H7 (cell line): ENCODE measurements around the gene KIAA0513. TPM values are rescaled to one million over a fixed set of nuclear protein-coding genes. Genes with fewer than 3 reads are reported as not detected.

Experiments used
- DNase-seq: peaks from one replicate; pipeline ENCODE4 v3.0.0; 2012
- H3K27me3 ChIP-seq: 2 replicates; pipeline ENCODE4 v1.6.0; 2011; ENCODE audit warnings: mild to moderate bottlenecking, low read length; ENCODE audit not compliant: control insufficient read depth, insufficient read depth
- H3K36me3 ChIP-seq: replicated peaks from 2 replicates; pipeline ENCODE4 v1.5.1; 2011; ENCODE audit warnings: low read length; ENCODE audit not compliant: control insufficient read depth, insufficient read depth
- H3K4me3 ChIP-seq: 2 replicates; pipeline ENCODE4 v1.5.1; 2011; ENCODE audit warnings: low read depth, mild to moderate bottlenecking, control low read depth, low read length, moderate library complexity; ENCODE audit not compliant: insufficient read depth
- total RNA-seq: library from RNA; depleted of rRNA; stranded (reverse); fragments of >200 nt; shearing (Covaris generic); gene quantifications from 2 replicates; pipeline ENCODE4 v1.2.3, GENCODE V29; 2014

Gene KIAA0513
- total RNA-seq, 1 experiment from 2014 or later = 5.1 TPM

DNA sequence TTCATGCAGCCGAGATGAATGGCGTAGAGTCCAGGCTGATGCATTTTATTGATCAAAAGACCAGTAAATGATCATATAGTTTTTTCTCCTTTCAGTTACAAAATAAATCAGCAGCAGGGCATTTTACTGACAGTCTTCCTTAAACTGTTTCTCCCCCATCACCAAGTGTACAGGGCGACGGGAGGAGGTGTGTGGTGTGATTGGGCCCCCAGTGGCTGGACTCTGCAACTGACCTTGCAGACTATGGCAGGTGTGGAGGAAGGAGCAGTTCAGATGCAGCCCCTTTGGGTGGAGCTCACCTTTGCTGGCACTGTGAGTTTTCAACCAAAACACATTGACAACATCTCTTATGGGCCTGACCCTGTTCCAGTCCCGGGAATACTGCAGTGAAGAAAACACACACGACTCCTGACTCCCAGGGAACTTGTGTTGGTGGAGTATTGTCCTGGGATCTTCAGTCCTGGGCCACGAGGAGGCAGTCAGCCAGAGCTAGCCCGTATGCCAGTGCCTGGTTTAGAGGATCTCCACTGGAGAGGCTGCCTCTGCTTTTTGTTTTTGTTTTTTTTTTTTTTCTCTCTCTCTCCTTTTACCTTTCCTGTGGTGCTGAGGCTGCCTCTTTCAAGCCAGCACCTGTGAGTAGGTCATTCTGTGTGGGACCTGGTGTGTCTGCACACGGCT, 29.8 kb downstream of the KIAA0513 start:
- Histone ChIP-seq H3K36me3 (no peaks in the 10 kb centered on the region), H3K27me3 (peaks cover 1% of the 10 kb centered on the region; the same call in 1 of the 2 replicates), H3K4me3 (no peak overlapping the region)
- DNase-seq = peak; percentile 77

DNA sequence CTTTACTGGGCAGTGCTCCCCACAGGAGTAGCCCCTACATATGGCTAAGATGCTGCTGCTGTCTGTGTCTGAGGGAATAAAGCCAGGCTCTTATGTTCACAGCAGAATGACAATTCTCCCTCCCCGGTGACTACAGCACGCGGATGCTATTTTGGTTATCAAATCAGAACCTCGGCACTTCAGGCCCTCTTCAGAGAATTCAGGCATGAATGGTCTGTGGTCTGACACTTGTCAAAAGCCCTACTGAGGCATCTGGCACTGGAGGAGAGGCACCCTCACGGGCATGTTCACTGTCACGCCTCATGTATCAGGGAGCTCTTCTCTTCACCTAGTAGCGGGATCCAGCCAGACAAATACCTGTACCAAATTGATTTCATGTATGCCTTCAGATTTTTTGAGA, 30.4 kb downstream of the KIAA0513 start:
- H3K27me3 ChIP-seq = peaks cover 1% of the 10 kb centered on the region; the same call in 1 of the 2 replicates
- no peaks in the 10 kb centered on the region for H3K36me3 ChIP-seq
- no peak overlapping the region for H3K4me3 ChIP-seq
- DNase-seq = no peak

DNA sequence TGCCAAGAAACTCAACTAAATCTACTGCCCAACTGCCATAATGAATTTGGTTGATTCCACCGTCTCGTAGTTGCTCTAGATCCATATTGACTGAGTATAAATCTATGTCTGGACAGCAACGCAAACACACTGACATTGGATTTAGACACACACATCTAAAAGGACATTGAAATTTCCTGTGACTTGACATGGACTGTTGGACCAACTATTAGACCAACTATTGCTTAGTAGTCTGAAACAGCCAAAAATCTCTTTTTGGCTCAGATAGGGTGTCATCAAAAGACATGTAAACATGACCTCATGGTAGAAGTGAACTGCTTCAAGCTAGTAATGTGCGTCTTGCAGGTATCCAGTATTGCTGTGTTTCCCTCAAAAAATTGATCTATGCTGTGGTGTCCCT, 31.3 kb downstream of the KIAA0513 start:
- Histone ChIP-seq H3K36me3 (no peaks in the 10 kb centered on the region), H3K27me3 (peaks cover 1% of the 10 kb centered on the region; the same call in 1 of the 2 replicates), H3K4me3 (no peak overlapping the region)
- no peak for DNase-seq

DNA sequence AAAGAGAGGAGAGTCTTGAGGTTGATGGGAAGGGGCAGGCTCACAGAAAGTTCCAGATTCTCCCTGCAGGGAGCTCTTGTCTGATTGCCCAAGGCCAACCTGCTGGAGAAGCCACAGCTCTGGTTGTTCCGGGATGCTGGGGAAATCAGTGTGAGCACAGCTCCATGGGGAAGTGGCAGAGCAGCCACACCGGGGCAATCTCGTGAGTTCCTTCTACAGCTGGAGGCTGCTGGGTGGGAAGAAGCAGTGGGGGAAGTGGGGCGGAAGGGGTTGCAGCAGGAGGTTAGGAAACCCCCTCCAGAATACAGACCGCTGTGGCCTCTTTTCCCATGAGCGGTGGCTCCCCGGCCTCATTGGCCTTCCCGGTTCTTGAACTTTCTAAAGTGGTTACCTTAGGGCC, 34.0 kb downstream of the KIAA0513 start:
- H3K27me3 ChIP-seq = peaks cover 1% of the 10 kb centered on the region; the same call in 1 of the 2 replicates

DNA sequence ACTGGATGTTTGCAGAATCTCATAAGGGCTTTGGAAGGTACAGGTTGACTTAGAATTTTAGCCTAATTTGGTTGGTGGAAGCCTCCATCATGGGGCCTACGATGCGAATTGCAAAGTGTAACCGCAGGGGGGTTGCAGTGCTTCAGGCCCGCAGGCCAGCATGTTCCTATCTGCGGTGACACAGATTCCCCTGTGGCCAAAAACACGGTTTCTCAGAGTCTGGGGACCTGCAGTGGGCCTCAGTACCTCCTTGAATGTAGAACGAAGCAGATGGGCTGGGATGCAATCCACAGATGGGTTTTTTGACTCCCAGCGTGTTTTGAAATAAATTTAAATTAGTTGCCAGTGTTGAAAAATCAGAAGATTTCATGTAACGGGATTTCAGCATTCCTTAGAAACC, 34.7 kb downstream of the KIAA0513 start:
- peak; percentile 69 for DNase-seq
- Histone ChIP-seq H3K4me3 (no peak overlapping the region), H3K27me3 (peaks cover 1% of the 10 kb centered on the region; the same call in 1 of the 2 replicates), H3K36me3 (no peaks in the 10 kb centered on the region)

More for the DNA sequence above, 34.0 kb downstream of the KIAA0513 start:
- Histone ChIP-seq H3K36me3 (no peaks in the 10 kb centered on the region), H3K4me3 (no peak overlapping the region)
- DNase-seq = peak; percentile 23

DNA sequence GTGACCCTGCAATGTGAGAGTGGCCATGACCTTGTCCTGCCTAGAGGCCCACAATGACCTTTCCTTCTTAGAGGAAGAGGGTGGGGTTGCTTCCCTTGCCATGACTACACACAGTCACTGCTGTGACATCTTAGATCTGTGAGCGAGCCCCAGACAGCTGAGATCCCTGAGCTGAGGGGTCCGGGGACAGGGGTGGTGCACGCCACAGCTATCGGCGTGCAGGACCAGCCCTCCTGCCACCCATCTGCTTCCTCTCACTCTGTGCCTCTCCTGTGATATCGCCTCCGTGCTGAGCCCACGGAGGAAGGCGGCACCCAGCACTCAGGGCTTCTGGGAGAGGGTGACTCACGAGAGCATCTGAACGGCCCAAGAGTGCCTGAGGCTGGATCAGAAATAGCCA, 35.2 kb downstream of the KIAA0513 start:
- Histone ChIP-seq H3K36me3 (no peaks in the 10 kb centered on the region), H3K27me3 (peaks cover 1% of the 10 kb centered on the region; the same call in 1 of the 2 replicates), H3K4me3 (no peak overlapping the region)
- DNase-seq = peak; percentile 32

DNA sequence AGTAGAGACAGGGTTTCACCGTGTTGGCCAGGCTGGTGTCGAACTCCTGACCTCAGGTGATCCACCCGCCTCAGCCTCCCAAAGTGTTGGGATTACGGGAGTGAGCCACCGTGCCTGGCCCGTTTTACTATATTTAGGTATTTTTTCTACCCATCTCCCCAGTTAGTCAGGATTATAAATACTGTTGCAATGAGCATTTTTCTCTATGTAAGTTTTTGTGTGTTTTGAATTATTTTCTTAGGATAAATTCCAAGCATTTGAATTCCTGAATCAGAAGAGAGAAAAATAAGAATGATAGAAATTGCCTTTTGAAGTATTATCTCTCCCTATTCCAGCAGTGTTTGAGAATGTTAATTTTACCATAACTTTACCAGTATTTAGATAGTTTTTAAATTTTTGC, 36.6 kb downstream of the KIAA0513 start:
- peaks cover 1% of the 10 kb centered on the region; the same call in 1 of the 2 replicates for H3K27me3 ChIP-seq
- H3K36me3 ChIP-seq = no peaks in the 10 kb centered on the region
- DNase-seq = no peak
- H3K4me3 ChIP-seq = no peak overlapping the region

DNA sequence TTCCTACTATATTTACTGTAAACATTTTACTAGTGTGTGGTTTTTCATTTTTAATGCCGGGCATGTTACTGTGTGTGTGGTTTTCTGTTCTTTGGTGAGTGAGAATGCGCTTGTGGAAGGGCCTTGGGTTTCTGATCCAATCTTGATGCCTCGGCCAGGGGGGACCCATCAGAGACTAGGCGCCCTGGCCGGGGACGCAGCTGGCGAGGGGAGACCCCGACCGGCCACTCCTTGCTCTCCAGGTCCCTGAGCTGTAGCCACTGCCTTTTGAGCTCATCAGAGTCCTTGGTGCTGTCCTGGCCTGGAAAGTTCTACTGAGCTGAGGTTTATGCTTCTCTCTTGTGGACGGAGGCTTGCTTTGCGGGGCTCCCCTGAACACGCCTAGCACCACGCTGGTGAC, 37.5 kb downstream of the KIAA0513 start:
- Histone ChIP-seq H3K4me3 (no peak overlapping the region), H3K36me3 (no peaks in the 10 kb centered on the region), H3K27me3 (peaks cover 1% of the 10 kb centered on the region; the same call in 1 of the 2 replicates)
- peak; percentile 37 for DNase-seq

DNA sequence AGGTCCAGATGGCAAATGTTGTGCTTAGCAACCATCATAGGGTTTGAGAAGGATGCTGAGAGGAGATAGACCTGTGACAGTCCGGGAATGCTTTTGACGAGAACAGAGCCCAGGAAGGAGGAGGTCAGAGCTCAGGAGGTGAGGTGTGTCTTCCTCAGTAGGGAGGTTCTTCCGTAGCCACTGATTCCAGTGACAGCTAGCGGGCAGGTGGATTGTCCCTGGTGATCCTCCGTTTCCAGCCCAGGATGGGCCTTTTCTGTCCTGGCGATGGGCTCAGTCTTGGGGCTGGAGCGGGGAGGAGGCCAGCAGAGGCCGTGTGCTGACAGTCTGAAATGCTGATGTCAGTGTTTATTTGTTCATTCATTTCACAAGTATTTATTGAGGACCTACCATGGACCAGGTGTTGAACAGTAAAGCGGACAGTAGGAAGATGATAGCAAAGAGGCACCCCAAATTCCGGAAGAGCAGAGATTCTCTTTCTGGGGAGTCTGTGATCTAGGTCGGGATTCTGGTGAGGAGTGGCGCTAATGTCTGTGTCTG, 38.8 kb downstream of the KIAA0513 start:
- DNase-seq = peak; percentile 35

DNA sequence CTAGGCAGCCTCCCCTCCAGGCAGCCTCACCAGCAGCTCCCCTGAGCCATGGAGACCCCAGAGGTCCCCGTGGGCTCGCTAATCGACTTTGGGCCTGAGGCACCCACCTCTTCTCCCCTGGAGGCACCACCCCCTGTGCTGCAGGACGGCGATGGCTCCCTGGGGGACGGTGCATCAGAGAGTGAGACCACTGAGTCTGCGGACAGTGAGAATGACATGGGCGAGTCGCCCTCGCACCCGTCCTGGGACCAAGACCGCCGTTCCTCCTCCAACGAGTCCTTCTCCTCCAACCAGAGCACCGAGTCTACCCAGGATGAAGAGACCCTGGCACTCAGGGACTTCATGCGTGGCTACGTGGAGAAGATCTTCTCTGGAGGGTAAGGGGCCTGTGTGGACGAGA, 39.4 kb downstream of the KIAA0513 start:
- no peak for DNase-seq
- Histone ChIP-seq H3K36me3 (no peaks in the 10 kb centered on the region), H3K27me3 (no peaks in the 10 kb centered on the region), H3K4me3 (no peak overlapping the region)

More for the DNA sequence above, 38.8 kb downstream of the KIAA0513 start:
- Histone ChIP-seq H3K4me3 (no peak overlapping the region), H3K27me3 (peaks cover under 1% of the 10 kb centered on the region; the same call in 1 of the 2 replicates), H3K36me3 (no peaks in the 10 kb centered on the region)

DNA sequence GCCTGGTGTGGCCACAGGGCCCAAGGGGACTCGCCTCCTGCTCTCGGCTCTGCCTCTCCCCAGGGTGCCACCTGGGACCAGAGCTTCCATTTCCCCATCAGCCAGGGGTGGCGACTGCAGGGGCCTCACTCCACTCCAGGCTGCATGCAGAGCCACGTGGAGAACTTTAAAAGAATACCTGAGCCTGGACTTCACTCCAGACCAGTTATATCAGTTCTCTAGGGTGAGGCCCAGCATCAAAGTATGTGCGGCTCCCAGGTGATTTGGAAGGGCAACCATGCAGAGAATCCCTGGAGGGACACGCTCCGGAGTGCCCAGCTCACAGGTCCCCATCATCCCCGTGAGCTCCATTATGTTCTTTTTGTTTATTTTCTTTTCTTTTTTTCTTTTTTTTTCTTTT, 39.8 kb downstream of the KIAA0513 start:
- no peaks in the 10 kb centered on the region for H3K27me3 ChIP-seq
- DNase-seq = no peak
- no peak overlapping the region for H3K4me3 ChIP-seq
- H3K36me3 ChIP-seq = no peaks in the 10 kb centered on the region

DNA sequence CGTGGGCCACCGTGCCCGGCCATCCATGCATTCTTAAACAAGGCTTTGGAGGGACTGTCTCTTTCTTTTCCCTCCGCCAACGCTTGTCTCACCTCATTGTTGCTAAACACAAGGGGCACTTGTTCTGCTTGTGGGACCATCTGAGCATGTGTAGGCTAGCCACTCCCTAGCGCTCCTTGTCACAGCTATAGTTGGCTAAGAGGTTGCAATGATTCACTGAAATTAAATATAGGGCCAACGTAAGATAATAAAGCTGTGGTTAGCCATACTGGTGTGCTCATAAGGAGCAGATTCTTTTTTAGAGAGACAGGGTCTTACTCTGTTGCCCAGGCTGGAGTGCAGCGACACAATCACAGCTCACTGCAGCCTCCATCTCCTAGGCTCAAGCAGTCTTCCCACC, 41.2 kb downstream of the KIAA0513 start:
- Histone ChIP-seq H3K4me3 (no peak overlapping the region), H3K27me3 (no peaks in the 10 kb centered on the region), H3K36me3 (no peaks in the 10 kb centered on the region)
- DNase-seq = no peak

DNA sequence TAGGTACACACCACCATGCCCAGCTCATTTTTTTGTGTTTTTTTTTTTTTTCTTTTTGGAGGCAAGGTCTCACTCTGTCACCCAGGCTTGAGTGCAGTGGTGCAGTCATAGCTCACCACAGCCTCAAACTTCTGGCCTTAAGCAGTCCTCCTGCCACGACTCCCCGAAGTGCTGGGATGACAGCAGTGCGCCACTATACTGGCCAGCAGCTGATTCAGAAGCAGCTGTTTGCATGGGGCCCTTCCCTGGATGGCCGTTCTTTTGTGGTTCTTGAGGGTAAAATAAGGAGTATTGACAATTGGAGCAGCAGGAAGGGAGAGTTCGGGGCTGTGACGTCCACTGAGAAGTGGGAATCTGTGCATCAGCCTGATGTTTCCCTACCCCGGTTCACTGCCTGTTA, 41.6 kb downstream of the KIAA0513 start:
- Histone ChIP-seq H3K36me3 (no peaks in the 10 kb centered on the region), H3K4me3 (no peak overlapping the region), H3K27me3 (no peaks in the 10 kb centered on the region)
- no peak for DNase-seq

DNA sequence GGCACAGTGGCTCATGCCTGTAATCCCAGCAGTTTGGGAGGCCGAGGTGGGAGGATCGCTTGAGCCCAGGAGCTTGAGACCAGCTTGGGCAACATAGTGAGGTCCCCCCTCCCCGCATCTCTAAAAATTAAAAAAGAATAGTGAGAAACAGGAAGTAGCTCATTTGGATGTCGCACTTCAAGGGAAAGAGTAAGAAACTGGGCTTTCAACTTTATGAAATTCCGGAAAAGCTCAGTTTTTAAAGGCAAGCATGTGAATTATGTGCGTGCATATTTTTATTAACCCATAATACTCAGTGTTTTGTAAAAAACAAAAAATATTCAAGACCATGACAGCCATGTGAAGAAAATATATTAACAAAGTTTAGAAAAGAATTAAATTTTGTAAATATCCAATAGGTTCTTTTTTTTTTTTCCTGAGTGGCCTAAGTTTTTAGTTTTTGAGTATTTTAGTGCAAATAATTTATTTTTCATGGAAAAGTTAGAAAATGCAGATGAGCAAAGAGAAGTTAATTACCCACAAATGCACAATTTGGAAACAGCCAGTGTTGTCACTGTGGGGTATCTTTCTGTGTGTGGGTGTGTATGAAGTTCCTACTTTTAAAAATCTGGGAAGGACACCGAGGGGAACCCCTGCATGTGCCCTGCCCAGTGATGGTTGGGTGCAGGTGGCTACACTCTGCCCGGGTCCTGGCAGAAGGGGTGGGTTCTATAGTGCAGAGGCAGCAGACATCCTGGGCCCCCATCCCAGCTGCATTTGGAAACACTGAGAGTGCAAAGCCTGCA, 44.7 kb downstream of the KIAA0513 start:
- Histone ChIP-seq H3K4me3 (no peak overlapping the region), H3K36me3 (no peaks in the 10 kb centered on the region; the same call in 1 of the 2 replicates), H3K27me3 (peaks cover 4% of the 10 kb centered on the region; the same call in 1 of the 2 replicates)
- DNase-seq = no peak

DNA sequence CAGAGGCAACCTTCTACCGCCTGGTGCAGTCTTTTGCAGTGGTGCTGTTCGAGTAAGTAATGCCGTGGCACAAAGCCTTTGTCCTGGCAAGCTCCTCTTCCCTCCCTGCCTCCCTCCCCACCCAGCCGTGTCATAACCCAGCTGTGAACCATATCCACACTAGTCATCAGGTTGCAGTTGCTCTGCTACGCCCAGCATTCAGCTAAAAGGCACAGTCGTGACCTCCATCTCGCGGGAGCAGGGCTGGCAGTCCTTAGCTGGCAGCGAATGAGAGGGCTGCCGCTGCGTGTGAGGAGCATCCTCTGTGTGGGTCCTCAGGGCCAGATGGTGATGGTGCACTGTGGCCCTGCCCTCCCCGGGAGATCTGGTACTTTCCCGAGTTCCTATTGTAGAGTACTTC, 45.4 kb downstream of the KIAA0513 start:
- DNase-seq = no peak
- Histone ChIP-seq H3K27me3 (peaks cover 6% of the 10 kb centered on the region; the same call in 1 of the 2 replicates), H3K4me3 (no peak overlapping the region)

More for the DNA sequence above, 45.4 kb downstream of the KIAA0513 start:
- no peaks in the 10 kb centered on the region; the same call in 1 of the 2 replicates for H3K36me3 ChIP-seq
